NCI-H2171 treated with DMSO at 0.1 percent for 48 hours (cell line): ENCODE measurements around the gene CALCOCO1.
"Not testable (repeated sequence)": the region's sequence is repeated elsewhere in the genome, so short reads cannot be mapped to it uniquely, and the experiment has no call there.

Source experiments
- DNase-seq: peaks from one replicate; lab custom pipeline; 2025; lab: John Stamatoyannopoulos, UW

CALCOCO1 gene

GRCh38 chr12:53733051-53733806, 6.0 kb upstream of the CALCOCO1 start:
- peak; percentile 16 for DNase-seq

GRCh38 chr12:53729644-53730043, 2.4 kb upstream of the CALCOCO1 start:
- DNase-seq = no peak

DNA sequence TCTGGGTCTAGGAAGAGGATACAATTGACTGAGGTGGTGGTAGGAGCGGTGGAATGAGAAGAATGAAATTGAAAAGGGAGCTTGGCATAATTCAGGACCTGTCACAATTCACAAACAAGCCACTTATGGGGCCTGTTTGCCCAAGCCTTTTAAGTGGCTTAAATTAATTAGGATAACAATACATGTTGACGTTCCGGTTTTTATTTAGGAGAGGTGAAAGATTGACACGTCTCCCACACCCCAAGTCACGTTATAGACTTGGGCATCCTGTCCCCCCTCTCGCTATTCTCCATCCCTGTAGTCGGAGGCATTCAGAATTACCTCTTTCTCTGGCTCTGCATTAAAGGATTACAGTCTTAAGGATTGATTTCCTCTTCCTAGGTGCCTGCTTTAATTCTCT, 954 bp upstream of the CALCOCO1 start:
- no peak for DNase-seq

DNA sequence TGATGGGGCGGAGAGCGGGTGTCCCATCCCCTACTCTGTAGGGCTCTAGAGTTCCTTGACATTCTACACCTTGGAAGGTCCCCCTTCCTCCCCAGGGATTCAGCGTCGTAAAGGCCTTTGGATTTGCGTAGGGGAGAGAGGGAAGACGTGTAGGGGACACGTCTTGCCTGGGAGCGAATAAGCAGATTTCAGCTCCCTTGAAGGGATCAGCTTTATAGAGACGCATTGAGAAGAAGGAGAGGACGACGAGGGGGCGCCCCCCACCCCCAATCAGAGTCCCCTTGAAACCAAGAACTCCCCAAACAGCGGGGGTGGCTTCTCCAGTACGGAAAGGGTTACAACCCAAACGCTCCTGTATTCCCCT, 324 bp downstream of the CALCOCO1 start:
- DNase-seq = peak; percentile 24

- DNase-seq = no peak
These were observed 911 bp downstream of the CALCOCO1 start for GRCh38 chr12:53726341-53726740.

- DNase-seq = no peak
These were observed 1.4 kb downstream of the CALCOCO1 start for GRCh38 chr12:53725824-53726223.

GRCh38 chr12:53722450-53723041, 4.7 kb downstream of the CALCOCO1 start:
- DNase-seq = no peak

DNA sequence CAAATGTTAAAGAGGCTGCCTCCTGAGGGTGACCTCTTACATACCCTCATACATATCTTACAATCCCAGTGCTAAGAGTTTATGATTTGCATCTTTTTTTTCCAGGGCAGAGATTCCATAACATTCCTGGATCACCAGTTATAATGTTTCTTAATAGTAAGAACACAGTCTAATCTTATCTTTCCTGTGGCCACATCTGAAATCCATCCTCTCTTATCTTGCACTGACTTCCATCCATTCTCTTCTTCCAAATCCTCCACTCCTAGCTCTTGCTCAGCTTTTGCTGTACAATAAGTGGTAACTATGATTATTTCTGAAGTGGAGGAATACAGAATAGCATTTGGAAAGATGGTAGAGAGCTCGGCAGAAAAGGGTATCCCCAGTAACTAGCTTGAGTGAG, 6.3 kb downstream of the CALCOCO1 start:
- DNase-seq = no peak

- DNase-seq = no peak
These were observed 7.6 kb downstream of the CALCOCO1 start for GRCh38 chr12:53719649-53720048.

- not testable (repeated sequence) for DNase-seq
These were observed 8.7 kb downstream of the CALCOCO1 start for GRCh38 chr12:53718567-53718966.

DNA sequence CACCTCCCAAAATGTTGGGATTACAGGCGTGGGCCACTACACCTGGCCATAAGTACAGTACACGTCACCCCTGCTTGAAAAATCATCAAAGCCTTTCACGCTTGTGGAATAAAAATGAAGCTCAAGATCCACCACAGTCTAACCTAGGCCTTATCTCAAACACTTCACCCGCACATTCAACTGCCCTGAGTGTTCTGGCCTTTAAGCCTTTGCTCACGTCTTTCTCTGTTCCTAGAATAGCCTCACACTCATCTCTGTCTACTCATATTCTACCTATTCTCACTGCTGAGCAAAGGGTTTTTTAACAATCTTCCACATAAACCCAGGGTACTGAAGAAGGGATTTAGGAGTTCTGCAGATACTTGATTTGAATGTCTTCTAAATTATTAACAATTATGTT, 9.9 kb downstream of the CALCOCO1 start:
- no peak for DNase-seq

GRCh38 chr12:53714004-53714403, 13.2 kb downstream of the CALCOCO1 start:
- DNase-seq = no peak

DNA sequence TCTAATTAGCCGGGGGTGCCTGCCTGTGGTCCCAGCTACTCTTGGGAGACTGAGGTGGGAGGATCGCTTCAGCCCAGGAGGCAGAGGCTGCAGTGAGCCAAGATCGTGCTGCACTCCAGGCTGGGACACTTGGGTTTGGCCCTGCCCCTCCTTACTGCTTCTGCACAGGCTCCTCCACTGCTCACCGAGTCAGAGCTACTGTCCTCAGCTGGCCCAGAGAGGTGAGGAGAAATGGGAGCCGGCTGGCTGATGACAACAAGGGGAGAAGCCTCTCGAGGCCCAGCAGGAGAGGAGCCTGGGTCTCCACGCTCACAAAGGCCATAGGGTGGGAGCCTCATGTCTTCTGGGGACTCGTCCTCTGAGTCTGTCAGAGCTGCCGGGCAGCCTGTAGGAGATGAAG, 13.7 kb downstream of the CALCOCO1 start:
- no peak for DNase-seq

- DNase-seq = peak; percentile 81
These were observed 15.1 kb downstream of the CALCOCO1 start for GRCh38 chr12:53712059-53712643.

GRCh38 chr12:53710091-53710490, 17.2 kb downstream of the CALCOCO1 start:
- no peak for DNase-seq

GRCh38 chr12:53709671-53710070, 17.6 kb downstream of the CALCOCO1 start:
- no peak for DNase-seq

GRCh38 chr12:53706080-53706479, 21.2 kb downstream of the CALCOCO1 start:
- DNase-seq = no peak

DNA sequence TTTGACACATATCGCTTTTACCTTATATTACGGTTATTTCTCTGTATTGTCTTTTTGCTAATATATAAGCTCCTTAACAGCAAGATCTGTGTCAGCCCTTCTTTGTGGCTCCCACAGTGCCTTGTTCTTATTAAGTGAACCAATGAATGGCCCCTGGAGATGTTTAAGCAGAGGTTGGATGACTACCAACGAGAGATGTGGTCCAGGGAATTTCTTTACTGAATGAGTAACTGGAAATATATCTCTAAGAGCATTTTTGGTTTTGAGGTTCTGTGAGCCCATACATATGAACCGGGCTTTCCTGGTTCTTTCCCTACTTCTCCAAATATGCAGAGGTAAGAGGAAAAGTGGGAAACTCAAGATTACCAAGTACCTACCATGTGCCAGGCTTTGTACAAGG, 23.5 kb downstream of the CALCOCO1 start:
- DNase-seq = no peak

GRCh38 chr12:53701518-53702264, 25.6 kb downstream of the CALCOCO1 start:
- DNase-seq = peak; percentile 50

- no peak for DNase-seq
These were observed 26.7 kb downstream of the CALCOCO1 start for GRCh38 chr12:53700567-53700966.

GRCh38 chr12:53699678-53700025, 27.6 kb downstream of the CALCOCO1 start:
- no peak for DNase-seq

DNA sequence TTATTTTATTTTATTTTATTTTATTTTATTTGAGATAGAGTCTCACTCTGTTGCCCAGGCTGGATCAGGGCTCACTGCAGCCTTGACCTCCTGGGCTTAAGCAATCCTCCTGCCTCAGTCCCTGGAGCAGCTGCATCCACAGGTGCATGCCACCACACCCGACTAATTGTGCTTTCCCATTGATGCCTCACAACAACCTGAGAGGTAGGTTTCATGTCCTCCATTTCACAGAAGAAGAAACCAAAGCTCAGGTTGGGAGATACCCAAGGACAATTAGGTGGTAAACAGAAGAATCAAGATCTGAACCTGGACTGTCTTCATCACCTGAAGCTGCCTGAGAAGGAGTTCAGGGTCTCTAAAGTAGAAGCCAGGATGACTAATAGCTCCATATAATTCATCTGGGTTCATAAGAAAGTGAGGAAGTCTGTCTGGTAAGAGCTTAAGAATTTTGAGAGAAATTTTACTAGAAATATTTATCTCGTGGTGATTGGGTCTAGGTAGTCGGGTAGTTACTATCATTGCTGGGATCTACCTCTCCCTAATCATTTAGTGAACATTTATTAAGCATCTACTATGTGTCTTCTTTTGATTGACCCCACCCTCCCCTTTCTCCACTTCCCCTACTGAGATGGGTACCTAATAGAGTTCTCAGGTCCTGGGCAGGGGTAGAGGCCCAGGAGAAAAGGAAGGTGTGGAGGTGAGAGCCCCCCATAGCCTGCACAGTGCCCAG, 28.1 kb downstream of the CALCOCO1 start:
- DNase-seq = no peak
